ENCODE results near the gene KRTAP5-9.

DNA sequence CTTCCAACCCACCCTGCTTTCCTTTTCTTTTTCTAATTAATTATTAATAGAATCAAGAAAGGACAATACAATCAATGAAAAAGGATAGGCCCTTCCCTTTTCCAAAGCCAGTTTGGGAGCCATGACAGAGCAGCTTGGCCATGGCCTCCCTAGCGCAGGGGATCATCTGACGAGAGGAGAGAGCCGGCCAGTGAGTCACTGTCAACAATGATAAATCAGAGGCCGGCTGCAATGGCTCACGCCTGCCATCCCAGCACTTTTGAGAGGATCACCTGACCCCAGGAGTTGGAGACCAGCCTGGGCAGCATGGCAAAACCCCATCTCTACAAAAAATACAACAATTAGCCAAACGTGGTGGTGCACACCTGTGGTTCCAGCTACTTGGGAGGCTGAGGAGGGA lies 48.7 kb upstream of the KRTAP5-9 start:
- TF ChIP-seq, protein P1, sequence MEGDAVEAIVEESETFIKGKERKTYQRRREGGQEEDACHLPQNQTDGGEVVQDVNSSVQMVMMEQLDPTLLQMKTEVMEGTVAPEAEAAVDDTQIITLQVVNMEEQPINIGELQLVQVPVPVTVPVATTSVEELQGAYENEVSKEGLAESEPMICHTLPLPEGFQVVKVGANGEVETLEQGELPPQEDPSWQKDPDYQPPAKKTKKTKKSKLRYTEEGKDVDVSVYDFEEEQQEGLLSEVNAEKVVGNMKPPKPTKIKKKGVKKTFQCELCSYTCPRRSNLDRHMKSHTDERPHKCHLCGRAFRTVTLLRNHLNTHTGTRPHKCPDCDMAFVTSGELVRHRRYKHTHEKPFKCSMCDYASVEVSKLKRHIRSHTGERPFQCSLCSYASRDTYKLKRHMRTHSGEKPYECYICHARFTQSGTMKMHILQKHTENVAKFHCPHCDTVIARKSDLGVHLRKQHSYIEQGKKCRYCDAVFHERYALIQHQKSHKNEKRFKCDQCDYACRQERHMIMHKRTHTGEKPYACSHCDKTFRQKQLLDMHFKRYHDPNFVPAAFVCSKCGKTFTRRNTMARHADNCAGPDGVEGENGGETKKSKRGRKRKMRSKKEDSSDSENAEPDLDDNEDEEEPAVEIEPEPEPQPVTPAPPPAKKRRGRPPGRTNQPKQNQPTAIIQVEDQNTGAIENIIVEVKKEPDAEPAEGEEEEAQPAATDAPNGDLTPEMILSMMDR (conservative IDR thresholded peaks at IDR 0.05; ENCODE audit: low read depth, low read length): no peak
- TF ChIP-seq EZH2phosphoT487 (IDR thresholded peaks at IDR 0.05; ENCODE audit: borderline replicate concordance, low read length): no peak
- no peak for TF ChIP-seq EZH2 (IDR thresholded peaks at IDR 0.05; ENCODE audit: low read length, unreplicated experiment)
